Spleen (tissue), 11 donors: ENCODE data around the gene LASP1. TPM values are rescaled to one million over a fixed set of nuclear protein-coding genes. Genes with fewer than 3 reads are reported as not detected.

Experiments
- DNase-seq: peaks from one replicate; pipeline ENCODE4 v3.0.0-alpha.2; 2020
- H3K27ac ChIP-seq, 8 donors: fragments of 200-600 bp; sonication (generic) in 7 of 8; 1 replicate in 4 of 8; 2 replicates in 4 of 8; pipeline versions ENCODE4 v1.5.0 to v1.8.0; 2016 to 2021; ENCODE audit warnings: inconsistent platforms in 4 of 8, mild to moderate bottlenecking in 4 of 8, moderate library complexity in 1 of 8
- H3K27me3 ChIP-seq, 7 donors: fragments of 200-600 bp; sonication (generic) in 6 of 7; replicated peaks in 1 of 7; 1 replicate in 4 of 7; 2 replicates in 3 of 7; pipeline versions ENCODE4 v1.5.0 to v1.8.0; 2016 to 2021; ENCODE audit warnings: inconsistent platforms in 3 of 7, mild to moderate bottlenecking in 1 of 7
- H3K36me3 ChIP-seq, 6 donors: fragments of 200-600 bp; sonication (generic) in 5 of 6; 1 replicate in 4 of 6; 2 replicates in 2 of 6; pipeline versions ENCODE4 v1.5.0 to v1.8.0; 2016 to 2021; ENCODE audit warnings: inconsistent platforms in 2 of 6
- H3K4me1 ChIP-seq, 6 donors: fragments of 200-600 bp; sonication (generic) in 5 of 6; 1 replicate in 3 of 6; 2 replicates in 3 of 6; pipeline versions ENCODE4 v1.5.0 to v1.8.0; 2016 to 2021; ENCODE audit warnings: inconsistent platforms in 3 of 6
- H3K4me3 ChIP-seq, 8 donors: fragments of 200-600 bp; sonication (generic) in 7 of 8; 1 replicate in 4 of 8; 2 replicates in 4 of 8; pipeline versions ENCODE4 v1.5.0 to v1.8.0; 2016 to 2021; ENCODE audit warnings: inconsistent platforms in 4 of 8, mild to moderate bottlenecking in 4 of 8, moderate library complexity in 2 of 8
- H3K9me3 ChIP-seq, 8 donors: fragments of 200-600 bp; sonication (generic) in 7 of 8; 1 replicate in 4 of 8; 2 replicates in 4 of 8; pipeline versions ENCODE4 v1.5.0 to v1.8.0; 2016 to 2021; ENCODE audit warnings: inconsistent platforms in 4 of 8
- CTCF ChIP-seq, 11 experiments: fragments of 200-600 bp in 7 of 11; fragments of 450-650 bp in 4 of 11; sonication (generic) in 4 of 11; IDR thresholded peaks in 8 of 11; conservative IDR thresholded peaks in 3 of 11; 1 replicate in 7 of 11; 2 replicates in 4 of 11; pipeline versions ENCODE4 v1.4.0 to v1.8.0; 2016 to 2021; ENCODE audit warnings: antibody characterized with exemption in 11 of 11, inconsistent platforms in 4 of 11, mild to moderate bottlenecking in 1 of 11
- POLR2A ChIP-seq, 3 donors: fragments of 450-650 bp; IDR thresholded peaks; one replicate each; pipeline ENCODE4 v1.5.1; 2017; ENCODE audit warnings: antibody characterized with exemption in 3 of 3, mild to moderate bottlenecking in 1 of 3
- POLR2AphosphoS5 ChIP-seq, 3 donors: sonication (generic); formaldehyde crosslinking; IDR thresholded peaks; one replicate each; pipeline ENCODE4 v1.5.1; 2017; ENCODE audit warnings: antibody characterized with exemption in 3 of 3
- WGBS, 5 donors: extraction: QIAGEN DNeasy Blood & Tissue Kit in 3 of 5; methylation state at CpG; one replicate each; pipeline versions ENCODE4 v1.1.5 to v1.1.7; 2013 to 2018; 5-methylcytosine and 5-hydroxymethylcytosine counted together
- intact Hi-C: fragments of 100-400 bp; cut with DNase I; formaldehyde crosslinking; loops from one replicate; pipeline ENCODE4 v1.15.0; 2023; ENCODE audit warnings: low total_unique reads
- polyA plus RNA-seq, 3 donors: library from polyadenylated mRNA; stranded (reverse); fragments of 200-250 nt; gene quantifications; one replicate each; pipeline ENCODE4 v1.2.1, GENCODE V29; 2013
- total RNA-seq, 7 donors: library from RNA; depleted of rRNA in 3 of 7; stranded (reverse); fragments of >200 nt in 3 of 7; fragmentation: NEBNext Ultra II Directional in 4 of 7; extraction: Animal tissue kit (Norgen Biotek cat#: 25700) in 4 of 7; gene quantifications; one replicate each; pipeline versions ENCODE4 v1.1.0 to v1.2.1, GENCODE V29; 2016 to 2021
- donor health status: healthy with polysubstance abuse.
- donor health status: DM: no; HTN: no; CAD: no; lungs with moderate emphysema.
- donor health status: DM: no; HTN: no; CAD: no.
- donor health status: Bipolar disorder and iron deficiency.
- donor health status: healthy.
- donor health status: DM: no; HTN: no; CAD: no.
- donor health status: DM: yes; HTN: yes; CAD: no.

The LASP1 gene
- total and polyA plus RNA-seq, 10 donors: 38.8 to 196 (median 143) TPM

GRCh38 chr17:38893113-38893512, 23.3 kb downstream of the LASP1 start:
- 64 to 92% (median 67%) methylated on average over 2 to 5 of the region's 5 CpGs for WGBS, 5 donors
- Histone ChIP-seq H3K4me1 (peaks cover 60 to 100% (median 92%) of the 10 kb centered on the region in 6 donors), H3K4me3 (peak overlapping the region in 1 of 8 donors; percentile 28), H3K36me3 (peaks cover 0 to 98% (median 43%) of the 10 kb centered on the region in 6 donors), H3K9me3 (no peaks in the 10 kb centered on the region), H3K27ac (peak overlapping the region; percentile 22 to 87 (median 75)), H3K27me3 (no peaks in the 10 kb centered on the region)
- TF ChIP-seq CTCF (IDR thresholded peaks at IDR 0.05 in 8 of 11, conservative IDR thresholded peaks at IDR 0.05 in 3 of 11) (no peak), POLR2AphosphoS5 (IDR thresholded peaks at IDR 0.05) (no peak), POLR2A (IDR thresholded peaks at IDR 0.05) (no peak)
- no peak for DNase-seq
- intact Hi-C loops: no loop called here

GRCh38 chr17:38893607-38894006, 23.7 kb downstream of the LASP1 start:
- H3K36me3 ChIP-seq: peaks cover 0 to 98% (median 41%) of the 10 kb centered on the region in 6 donors
- 12 to 39% (median 19%) methylated on average over 6 of the region's 6 CpGs for WGBS, 5 donors
- intact Hi-C loops: no loop called here
- TF ChIP-seq POLR2A (IDR thresholded peaks at IDR 0.05) (no peak), POLR2AphosphoS5 (IDR thresholded peaks at IDR 0.05) (peak; percentile 45 to 81 (median 67))
- DNase-seq: peak; percentile 88
- peak overlapping the region in 1 of 8 donors; percentile 28 for H3K4me3 ChIP-seq
- no peaks in the 10 kb centered on the region for H3K9me3 ChIP-seq
- H3K27ac ChIP-seq: peak overlapping the region; percentile 22 to 87 (median 75)
- peaks cover 65 to 100% (median 95%) of the 10 kb centered on the region in 6 donors for H3K4me1 ChIP-seq
- no peaks in the 10 kb centered on the region for H3K27me3 ChIP-seq

- Histone ChIP-seq H3K4me1 (peaks cover 72 to 100% (median 98%) of the 10 kb centered on the region in 6 donors), H3K27me3 (no peaks in the 10 kb centered on the region), H3K4me3 (no peak overlapping the region), H3K27ac (peak overlapping the region; percentile 22 to 87 (median 75)), H3K9me3 (no peaks in the 10 kb centered on the region), H3K36me3 (peaks cover 0 to 98% (median 37%) of the 10 kb centered on the region in 6 donors)
- intact Hi-C loops: no loop called here
- 44 to 58% (median 52%) methylated on average over 7 of the region's 7 CpGs for WGBS, 5 donors
- no peak for DNase-seq
- TF ChIP-seq POLR2AphosphoS5 (IDR thresholded peaks at IDR 0.05): no peak
- no peak for TF ChIP-seq POLR2A (IDR thresholded peaks at IDR 0.05)
- TF ChIP-seq CTCF (IDR thresholded peaks at IDR 0.05 in 8 of 11, conservative IDR thresholded peaks at IDR 0.05 in 3 of 11): no peak
Observed at GRCh38 chr17:38894276-38894675, 24.4 kb downstream of the LASP1 start.

GRCh38 chr17:38896346-38896954, 26.6 kb downstream of the LASP1 start:
- Histone ChIP-seq H3K9me3 (no peaks in the 10 kb centered on the region), H3K36me3 (peaks cover 0 to 98% (median 20%) of the 10 kb centered on the region in 6 donors), H3K27me3 (no peaks in the 10 kb centered on the region), H3K4me1 (peaks cover 85 to 100% (median 98%) of the 10 kb centered on the region in 6 donors), H3K4me3 (peak overlapping the region in 1 of 8 donors; percentile 65), H3K27ac (peak overlapping the region in 7 of 8 donors; percentile 83 to 95 (median 88))
- intact Hi-C loops: no loop called here
- TF ChIP-seq POLR2A (IDR thresholded peaks at IDR 0.05): no peak
- TF ChIP-seq POLR2AphosphoS5 (IDR thresholded peaks at IDR 0.05): peak in 2 of 3 donors; percentile 56 to 59
- peak; percentile 78 for DNase-seq
- WGBS, 5 donors: 56 to 74% (median 62%) methylated on average over 11 to 13 of the region's 13 CpGs

- WGBS, 5 donors: 75 to 83% (median 81%) methylated on average over 4 to 6 of the region's 6 CpGs
- H3K27me3 ChIP-seq: no peaks in the 10 kb centered on the region
- peaks cover 0 to 98% (median 15%) of the 10 kb centered on the region in 6 donors for H3K36me3 ChIP-seq
- DNase-seq: peak; percentile 77
- H3K4me1 ChIP-seq: peaks cover 81 to 100% (median 98%) of the 10 kb centered on the region in 6 donors
- no peaks in the 10 kb centered on the region for H3K9me3 ChIP-seq
- H3K4me3 ChIP-seq: peak overlapping the region in 1 of 8 donors; percentile 65
- TF ChIP-seq POLR2A (IDR thresholded peaks at IDR 0.05) (no peak), POLR2AphosphoS5 (IDR thresholded peaks at IDR 0.05) (peak in 1 of 3 donors; percentile 48), CTCF (IDR thresholded peaks at IDR 0.05 in 8 of 11, conservative IDR thresholded peaks at IDR 0.05 in 3 of 11) (no peak)
- H3K27ac ChIP-seq: peak overlapping the region; percentile 83 to 95 (median 88)
- intact Hi-C loops: no loop called here
Observed at GRCh38 chr17:38897176-38897575, 27.3 kb downstream of the LASP1 start.
